ENCODE results near the gene NXPH3.

The NXPH3 gene

DNA sequence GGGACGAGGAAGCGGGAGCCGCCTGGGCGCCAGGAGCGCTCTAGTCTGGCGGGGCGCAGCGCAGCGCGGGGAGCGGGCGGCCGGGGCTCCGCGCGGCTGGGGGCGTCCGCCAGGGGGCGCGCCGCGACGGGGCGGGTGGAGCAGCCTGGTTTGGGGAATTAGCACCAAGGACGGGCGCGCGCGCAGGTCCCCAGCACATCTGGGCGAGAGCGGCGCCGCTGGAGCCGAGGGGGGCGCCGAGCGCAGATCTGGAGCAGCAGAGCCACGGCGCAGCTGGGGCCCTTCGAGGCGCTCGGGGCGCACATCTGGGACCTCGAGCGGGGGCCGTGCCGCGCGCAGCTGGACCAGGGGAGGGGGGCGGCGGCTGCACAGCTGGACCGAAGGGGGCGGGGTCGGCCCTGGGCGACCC lies at the start of gene NXPH3:
Gene NXPH3 (plus strand): TSS at position 193 of the 409 bp plus-strand sequence. CDS start 349 bp downstream, outside the sequence.
- DNase-seq: peak; percentile 73 to 82

DNA sequence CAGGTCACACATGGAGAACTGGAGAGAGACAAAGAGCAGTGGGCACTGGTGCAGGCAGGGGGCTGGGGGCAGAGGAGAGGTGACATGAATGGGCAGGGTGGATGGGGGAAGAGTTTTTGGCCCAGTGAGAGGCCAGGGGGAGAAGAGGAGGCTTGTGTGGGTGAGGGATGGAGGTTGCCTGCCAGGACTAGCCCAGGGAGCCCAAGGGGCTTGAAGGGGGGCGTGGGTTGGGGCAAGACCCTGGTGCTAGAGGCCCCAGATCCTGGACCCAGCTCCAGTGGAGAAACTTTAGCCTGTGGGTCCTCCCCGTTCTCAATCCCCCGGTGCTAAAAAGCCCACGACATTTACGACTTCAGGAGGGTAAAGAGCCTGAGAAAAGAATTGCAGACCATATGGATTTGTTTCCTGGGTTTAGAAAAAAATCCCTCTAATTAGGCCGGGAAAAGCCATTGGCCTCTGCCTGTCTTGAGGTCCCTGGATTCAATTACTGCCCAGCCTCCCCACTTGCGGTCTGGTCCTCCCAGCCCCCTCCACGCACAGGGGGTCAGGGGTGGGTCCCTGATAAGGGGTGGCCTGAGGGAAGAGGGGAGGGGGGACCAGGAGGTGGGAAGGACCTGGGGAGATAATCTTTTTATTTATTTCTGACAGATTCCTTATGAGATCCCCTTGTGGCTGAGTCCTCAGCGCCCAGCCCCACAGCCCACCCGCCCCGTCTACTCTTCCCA lies 47.6 kb upstream of the NXPH3 start:
- TF ChIP-seq GATA1 (IDR thresholded peaks at IDR 0.05; ENCODE audit: low read depth, low read length): no peak
- TF ChIP-seq POLR2A (IDR thresholded peaks at IDR 0.05; ENCODE audit: low read length): no peak
- no peak for DNase-seq

More for the DNA sequence above, at the start of gene NXPH3:
- TF ChIP-seq GATA1 (IDR thresholded peaks at IDR 0.05; ENCODE audit: low read depth, low read length) (no peak), POLR2A (IDR thresholded peaks at IDR 0.05; ENCODE audit: low read length) (no peak)

DNA sequence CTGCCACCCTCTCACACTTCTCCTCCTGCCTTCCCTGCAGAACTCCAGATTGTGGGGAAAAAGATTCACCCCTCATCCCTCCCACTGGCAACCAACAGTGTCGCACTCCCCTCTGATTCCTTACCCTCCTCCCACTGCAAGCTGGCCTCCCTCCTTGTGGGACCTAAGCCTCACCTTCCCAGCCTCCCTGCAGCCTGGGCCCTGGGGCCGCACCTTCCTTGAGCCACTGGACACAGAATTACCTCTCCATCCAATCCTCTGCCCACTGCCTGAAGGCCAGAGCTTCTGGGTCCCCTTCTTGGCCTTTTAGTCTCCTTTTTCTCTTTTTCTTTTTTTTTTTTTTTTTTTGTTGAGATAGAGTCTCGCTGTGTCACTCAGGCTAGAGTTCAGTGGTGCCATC lies 46.7 kb upstream of the NXPH3 start:
- DNase-seq: no peak
- no peak for TF ChIP-seq POLR2A (IDR thresholded peaks at IDR 0.05; ENCODE audit: low read length)
- TF ChIP-seq GATA1 (IDR thresholded peaks at IDR 0.05; ENCODE audit: low read depth, low read length): no peak

DNA sequence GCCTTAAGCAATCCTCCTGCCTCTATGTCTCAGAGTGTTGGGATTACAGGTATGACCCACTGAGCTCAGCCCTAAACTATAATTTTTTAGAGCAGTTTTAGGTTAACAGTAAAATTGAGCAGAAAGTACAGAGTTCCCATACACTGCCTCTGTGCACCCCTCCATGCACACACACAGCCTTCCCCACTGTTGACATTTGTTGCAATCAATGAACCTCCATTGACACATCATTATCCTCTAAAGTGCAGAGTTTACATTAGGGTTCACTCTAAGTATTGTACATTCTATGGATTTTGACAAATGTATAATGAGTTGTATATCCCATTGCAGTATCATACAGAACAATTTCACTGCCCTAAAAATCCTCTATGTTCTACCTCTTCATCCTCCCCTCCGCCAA lies 45.6 kb upstream of the NXPH3 start:
- no peak for DNase-seq
- TF ChIP-seq POLR2A (IDR thresholded peaks at IDR 0.05; ENCODE audit: low read length) (no peak), GATA1 (IDR thresholded peaks at IDR 0.05; ENCODE audit: low read depth, low read length) (no peak)

DNA sequence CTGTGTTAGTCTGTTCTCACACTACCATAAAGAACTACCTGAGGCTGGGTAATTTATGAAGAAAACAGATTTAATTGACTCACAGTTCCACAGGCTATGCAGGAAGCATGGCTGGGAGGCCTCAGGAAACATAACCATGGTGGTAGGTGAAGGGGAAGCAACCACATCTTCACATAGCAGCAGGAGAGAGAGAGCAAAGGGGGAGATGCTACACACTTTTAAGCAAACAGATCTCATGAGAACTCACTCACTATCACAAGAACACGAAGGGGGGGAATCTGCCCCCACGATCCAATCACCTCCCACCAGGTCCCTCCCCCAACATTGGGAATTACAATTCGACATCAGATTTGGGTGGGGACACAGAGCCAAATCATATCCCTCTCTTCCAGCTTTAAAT lies 31.8 kb upstream of the NXPH3 start:
- TF ChIP-seq GATA1 (IDR thresholded peaks at IDR 0.05; ENCODE audit: low read depth, low read length): no peak
- no peak for TF ChIP-seq POLR2A (IDR thresholded peaks at IDR 0.05; ENCODE audit: low read length)
- DNase-seq: no peak

DNA sequence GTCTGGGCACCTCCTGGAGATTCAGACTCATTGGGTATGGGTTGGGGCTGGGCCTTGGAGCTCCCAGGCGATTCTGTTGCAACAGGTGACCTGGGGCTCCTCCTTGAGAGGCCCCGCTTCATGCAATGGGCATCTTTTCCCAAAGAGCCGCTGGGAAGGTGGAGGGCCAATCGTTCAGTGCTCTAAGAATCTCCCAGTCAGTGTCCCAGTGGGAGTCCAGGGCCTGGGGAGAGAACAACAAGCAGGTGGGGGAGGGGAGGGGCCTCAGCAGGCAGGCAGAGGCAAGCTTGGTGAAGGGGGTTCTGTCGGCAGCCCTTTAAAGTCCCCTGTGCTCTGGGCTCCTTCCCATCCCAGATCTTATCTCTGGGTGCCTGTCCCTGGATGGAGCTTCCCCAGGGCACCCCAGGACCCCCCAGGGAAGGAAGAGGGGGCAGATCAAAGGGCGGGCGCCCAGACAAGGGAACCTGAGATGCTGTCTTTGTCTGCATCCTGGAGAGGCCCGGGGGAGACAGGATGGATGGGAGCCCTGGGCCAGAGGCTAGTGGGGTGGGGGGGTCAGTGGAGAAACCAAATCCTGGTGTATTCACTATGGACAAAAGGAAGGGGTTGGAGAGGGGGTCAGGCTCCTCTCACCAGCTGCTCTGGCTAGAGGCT lies 30.5 kb upstream of the NXPH3 start:
- TF ChIP-seq GATA1 (IDR thresholded peaks at IDR 0.05; ENCODE audit: low read depth, low read length) (no peak), POLR2A (IDR thresholded peaks at IDR 0.05; ENCODE audit: low read length) (no peak)
- no peak for DNase-seq

DNA sequence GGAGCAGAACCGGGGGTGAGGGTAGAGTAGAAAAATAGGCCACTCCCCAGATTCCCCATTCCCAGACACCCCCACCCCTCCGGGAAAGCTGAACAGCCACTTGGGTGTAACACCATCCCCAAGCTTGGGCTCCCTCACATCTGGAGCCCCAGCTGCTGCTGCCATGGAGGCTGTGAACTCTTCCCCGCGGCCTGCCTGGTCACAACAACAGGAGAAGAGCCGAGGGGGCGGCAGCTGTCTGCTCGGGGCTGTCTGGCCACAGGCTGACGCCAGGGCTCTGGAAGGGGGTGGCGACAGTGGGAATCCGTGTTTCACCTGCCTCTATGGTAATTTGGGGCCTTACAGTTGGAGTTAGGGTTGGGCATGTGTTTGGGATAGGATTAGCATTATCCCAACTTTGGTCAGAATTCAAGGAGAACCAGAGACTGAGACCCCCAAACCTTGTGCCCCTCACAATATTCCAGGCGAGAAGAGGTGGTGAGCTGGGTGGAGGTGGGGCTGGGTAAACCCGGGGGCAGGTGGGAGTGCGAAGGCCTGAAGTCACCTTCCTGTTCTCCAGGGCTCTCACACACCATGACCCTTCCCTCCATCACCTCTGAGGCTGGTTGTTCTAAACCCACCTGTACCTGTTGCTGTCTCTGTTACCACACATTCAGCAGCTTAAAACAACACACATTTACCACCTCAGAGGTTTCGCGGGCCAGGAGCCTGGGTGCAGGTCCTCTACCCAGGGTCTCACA lies 29.7 kb upstream of the NXPH3 start:
- no peak for TF ChIP-seq GATA1 (IDR thresholded peaks at IDR 0.05; ENCODE audit: low read depth, low read length)
- TF ChIP-seq POLR2A (IDR thresholded peaks at IDR 0.05; ENCODE audit: low read length): no peak
- DNase-seq: no peak

DNA sequence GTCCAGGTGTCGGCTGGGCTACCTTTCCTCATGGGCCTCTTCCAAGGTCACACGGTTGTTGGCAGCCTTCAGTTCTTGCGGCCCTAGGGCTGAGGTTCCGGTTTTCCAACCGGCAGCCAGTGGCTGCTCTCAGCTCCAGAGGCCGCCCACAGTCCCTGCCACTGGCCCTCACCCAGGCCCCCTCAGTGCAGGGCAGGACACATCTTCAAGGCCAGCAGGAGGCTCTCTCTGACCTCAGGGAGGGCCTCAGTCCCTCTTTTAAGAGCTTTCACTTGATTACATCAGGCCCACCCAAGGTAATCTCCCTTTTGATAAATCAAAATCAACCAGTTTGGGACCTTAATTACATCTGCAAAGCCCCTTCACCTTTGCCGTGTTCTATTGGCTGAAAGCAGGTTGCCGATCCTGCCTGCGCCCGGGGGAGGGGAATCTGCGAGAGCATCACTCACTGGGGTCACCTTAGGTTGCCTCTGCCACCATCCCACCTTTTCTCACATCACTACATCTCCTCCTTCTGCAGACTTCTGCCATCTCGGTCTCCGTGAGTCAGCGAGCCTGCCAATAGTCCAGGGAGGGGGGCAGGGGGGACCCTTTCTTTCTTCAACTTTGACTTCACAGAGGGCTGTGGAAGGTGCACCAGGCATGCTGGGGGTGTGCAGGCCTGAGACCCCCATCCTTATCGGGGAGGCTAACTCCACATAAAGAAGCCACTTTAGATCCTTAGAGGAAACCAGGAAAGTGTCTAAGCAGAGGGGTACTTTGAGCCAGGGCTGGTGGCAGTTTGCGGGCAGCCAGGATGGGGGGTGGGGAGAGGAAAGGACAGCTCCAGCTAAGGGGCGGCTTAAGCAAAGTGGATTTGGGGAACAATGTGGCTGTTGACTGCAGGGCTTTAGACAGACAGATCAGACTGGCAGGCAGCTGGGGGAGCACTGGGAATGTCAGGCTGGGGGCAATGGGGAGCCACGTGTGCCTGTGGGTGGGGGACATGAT lies 28.8 kb upstream of the NXPH3 start:
- TF ChIP-seq GATA1 (IDR thresholded peaks at IDR 0.05; ENCODE audit: low read depth, low read length): no peak
- no peak for TF ChIP-seq POLR2A (IDR thresholded peaks at IDR 0.05; ENCODE audit: low read length)
- DNase-seq: no peak

DNA sequence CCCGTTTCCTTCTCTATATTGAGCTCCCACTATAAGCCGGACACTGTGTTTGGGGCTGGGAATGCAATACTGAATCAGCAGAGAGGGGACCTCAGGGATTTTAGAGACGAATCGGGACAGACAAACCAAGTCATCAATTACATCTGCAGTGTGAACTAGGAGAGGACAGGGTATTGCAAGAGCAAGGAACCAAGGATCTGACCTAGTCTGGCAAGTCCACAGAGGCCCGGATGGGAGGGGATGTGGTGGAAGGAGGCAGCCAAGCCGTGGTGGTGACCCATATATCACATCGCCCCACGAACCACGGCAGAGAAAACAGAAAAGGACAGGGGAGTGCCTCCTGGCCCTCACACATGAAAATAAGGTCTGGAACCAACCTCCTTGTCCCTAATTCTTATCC lies 28.1 kb upstream of the NXPH3 start:
- TF ChIP-seq POLR2A (IDR thresholded peaks at IDR 0.05; ENCODE audit: low read length) (no peak), GATA1 (IDR thresholded peaks at IDR 0.05; ENCODE audit: low read depth, low read length) (no peak)

DNA sequence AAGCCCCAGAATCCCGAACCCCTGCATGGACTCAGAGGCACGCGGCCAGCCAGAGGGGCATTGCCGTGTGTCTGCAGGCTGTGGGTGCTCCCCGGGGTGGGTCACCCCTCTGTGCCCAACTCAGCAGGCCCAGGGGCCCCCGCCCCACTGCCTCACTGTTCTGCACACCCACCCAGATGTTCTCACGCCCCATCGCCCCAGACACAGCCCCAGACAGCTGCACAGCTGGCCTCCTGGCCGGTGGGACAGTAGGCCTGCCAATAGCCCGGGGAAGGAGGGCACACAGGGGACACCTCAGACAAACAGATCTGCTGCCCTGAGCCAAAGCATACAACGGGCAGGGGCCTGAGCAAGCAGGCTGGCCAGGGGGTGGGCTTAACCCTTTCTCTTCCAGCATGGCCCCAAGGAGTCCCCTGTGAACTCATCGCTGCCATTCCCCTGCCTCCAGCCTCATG lies 27.6 kb upstream of the NXPH3 start:
- DNase-seq: no peak
- no peak for TF ChIP-seq GATA1 (IDR thresholded peaks at IDR 0.05; ENCODE audit: low read depth, low read length)
- TF ChIP-seq POLR2A (IDR thresholded peaks at IDR 0.05; ENCODE audit: low read length): no peak

More for the DNA sequence above, 28.1 kb upstream of the NXPH3 start:
- no peak for DNase-seq

DNA sequence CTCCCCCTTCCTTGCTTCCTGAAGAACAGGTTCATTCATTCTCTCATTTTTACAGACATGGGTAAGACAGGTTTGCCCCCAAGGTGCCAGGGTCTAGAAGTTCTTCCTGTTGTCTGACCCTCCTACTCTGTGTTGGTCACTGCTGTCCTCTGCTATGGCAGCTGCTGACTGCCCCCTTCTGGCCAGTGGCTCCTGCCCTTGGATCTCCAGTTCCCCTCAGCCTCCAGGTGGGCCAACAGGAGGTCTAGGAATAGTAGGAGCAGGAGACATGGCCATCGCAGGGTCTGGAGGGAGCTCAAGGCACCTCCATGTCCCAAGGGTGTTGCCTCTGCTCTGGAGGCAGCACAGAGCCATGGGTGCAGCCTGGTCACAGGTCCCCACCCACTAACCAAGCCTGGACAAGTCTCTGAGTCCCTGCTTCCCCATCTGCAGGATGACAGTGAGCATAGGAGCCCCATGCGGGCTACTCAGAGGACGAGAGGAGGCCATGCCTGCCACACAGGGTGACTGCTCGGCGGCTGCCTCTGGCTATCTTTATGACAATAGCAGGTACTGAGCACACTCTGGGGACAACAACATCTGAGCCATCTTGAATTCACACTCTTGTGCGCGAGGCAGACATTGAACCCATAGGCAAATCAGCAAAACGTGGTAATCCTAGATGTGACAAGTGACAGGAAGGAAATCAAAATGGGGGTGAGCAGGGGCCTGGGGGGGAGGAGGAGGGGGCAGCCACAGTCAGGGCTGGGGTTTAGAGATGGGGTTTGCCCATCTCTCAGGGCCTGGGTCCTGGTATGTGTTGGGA lies 27.0 kb upstream of the NXPH3 start:
- peak; percentile 21 to 25 for DNase-seq
- no peak for TF ChIP-seq GATA1 (IDR thresholded peaks at IDR 0.05; ENCODE audit: low read depth, low read length)
- TF ChIP-seq POLR2A (IDR thresholded peaks at IDR 0.05; ENCODE audit: low read length): no peak

DNA sequence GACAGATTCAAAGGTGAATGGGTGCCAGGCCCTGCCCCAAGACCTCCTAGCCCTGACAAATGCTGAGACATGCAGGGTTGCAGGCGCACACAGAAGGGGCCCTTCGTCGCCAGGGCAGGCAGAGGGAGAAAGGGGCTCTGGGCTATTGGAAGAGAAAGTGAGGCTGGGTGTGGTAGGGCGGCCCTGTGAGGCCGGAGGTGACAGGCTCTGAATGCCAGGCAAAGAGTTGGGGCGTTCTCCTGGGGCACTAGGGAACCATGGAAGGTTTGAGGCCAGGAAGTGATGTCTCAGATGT lies 26.4 kb upstream of the NXPH3 start:
- DNase-seq: no peak
- no peak for TF ChIP-seq POLR2A (IDR thresholded peaks at IDR 0.05; ENCODE audit: low read length)
- TF ChIP-seq GATA1 (IDR thresholded peaks at IDR 0.05; ENCODE audit: low read depth, low read length): no peak
